Stimulated activated CD8-positive, alpha-beta memory T cell treated with anti-CD3 and anti-CD28 coated beads, Interleukin-15, amount 100 ng/mL, for 4 hours (primary cell): ENCODE data around the gene MICAL2.
A peak's percentile ranks its signal among the peaks of the same experiment; 100 is the strongest.

Experiments used
- DNase-seq, 2 donors: peaks; one replicate each; pipeline ENCODE4 v3.0.0-alpha.2; 2020; ENCODE audit warnings: low read depth in 2 of 2

Gene MICAL2

GRCh38 chr11:12209096-12209495 is 98.7 kb downstream of the MICAL2 start:
- DNase-seq = no peak

- no peak for DNase-seq
Observed at GRCh38 chr11:12210200-12210599, 99.8 kb downstream of the MICAL2 start.

- no peak for DNase-seq
Observed at GRCh38 chr11:12211331-12212065, 101.1 kb downstream of the MICAL2 start.

- no peak for DNase-seq
Observed at GRCh38 chr11:12212174-12212820, 101.9 kb downstream of the MICAL2 start.

GRCh38 chr11:12212821-12213185 is 102.4 kb downstream of the MICAL2 start:
- no peak for DNase-seq

- no peak for DNase-seq
Observed at GRCh38 chr11:12213883-12214282, 103.5 kb downstream of the MICAL2 start.

GRCh38 chr11:12214751-12215150 is 104.4 kb downstream of the MICAL2 start:
- DNase-seq = no peak

- DNase-seq = no peak
Observed at GRCh38 chr11:12215181-12215593, 104.8 kb downstream of the MICAL2 start.

- DNase-seq = no peak
Observed at GRCh38 chr11:12216041-12216451, 105.7 kb downstream of the MICAL2 start.

GRCh38 chr11:12216671-12217374 is 106.4 kb downstream of the MICAL2 start:
- no peak for DNase-seq

- DNase-seq = no peak
Observed at GRCh38 chr11:12217879-12218278, 107.5 kb downstream of the MICAL2 start.

- DNase-seq = no peak
Observed at GRCh38 chr11:12218909-12219308, 108.5 kb downstream of the MICAL2 start.

- DNase-seq = no peak
Observed at GRCh38 chr11:12219757-12220156, 109.4 kb downstream of the MICAL2 start.

- DNase-seq = no peak
Observed at GRCh38 chr11:12220305-12220704, 109.9 kb downstream of the MICAL2 start.

- DNase-seq = no peak
Observed at GRCh38 chr11:12221051-12221535, 110.7 kb downstream of the MICAL2 start.

- no peak for DNase-seq
Observed at GRCh38 chr11:12222055-12222792, 111.8 kb downstream of the MICAL2 start.

GRCh38 chr11:12223771-12224536 is 113.6 kb downstream of the MICAL2 start:
- DNase-seq = no peak

GRCh38 chr11:12224537-12224893 is 114.1 kb downstream of the MICAL2 start:
- peak; percentile 68 to 75 for DNase-seq

- no peak for DNase-seq
Observed at GRCh38 chr11:12225046-12225739, 114.8 kb downstream of the MICAL2 start.

- DNase-seq = no peak
Observed at GRCh38 chr11:12226093-12226492, 115.7 kb downstream of the MICAL2 start.
